VCaP (cell line): ENCODE data around the gene BCKDK.

Experiments
- H3K27ac ChIP-seq: fragments of 450-650 bp; 2 replicates; pipeline ENCODE4 v1.5.1; 2017
- CTCF ChIP-seq: fragments of 450-650 bp; conservative IDR thresholded peaks from 2 replicates; pipeline ENCODE4 v1.5.1; 2017; ENCODE audit warnings: mild to moderate bottlenecking, moderate library complexity

BCKDK gene

GRCh38 chr16:31108035-31108793 lies at the start of gene BCKDK:
Gene BCKDK, plus strand, starts transcription at chr16:31108386. Its CDS starts 838 bp downstream, at chr16:31109224.
- TF ChIP-seq CTCF: no peak
- H3K27ac ChIP-seq: peak within 1 kb of the TSS; percentile 73; the same call in 1 of the 2 replicates

- no peak for TF ChIP-seq CTCF
- H3K27ac ChIP-seq: no peak overlapping the region
Measured at GRCh38 chr16:31061126-31061812, 46.9 kb upstream of the BCKDK start.

- no peak overlapping the region for H3K27ac ChIP-seq
- no peak for TF ChIP-seq CTCF
Measured at GRCh38 chr16:31061813-31062440, 46.3 kb upstream of the BCKDK start.

GRCh38 chr16:31063495-31063842 lies 44.7 kb upstream of the BCKDK start:
- H3K27ac ChIP-seq: no peak overlapping the region
- TF ChIP-seq CTCF: no peak

- TF ChIP-seq CTCF: no peak
- H3K27ac ChIP-seq: no peak overlapping the region
Measured at GRCh38 chr16:31063843-31064611, 44.2 kb upstream of the BCKDK start.

GRCh38 chr16:31064882-31065461 lies 43.2 kb upstream of the BCKDK start:
- TF ChIP-seq CTCF: no peak
- H3K27ac ChIP-seq: no peak overlapping the region

- H3K27ac ChIP-seq: no peak overlapping the region
- TF ChIP-seq CTCF: no peak
Measured at GRCh38 chr16:31067342-31067741, 40.8 kb upstream of the BCKDK start.
